ENCODE results near the gene FAU. TPM values are rescaled to one million over a fixed set of nuclear protein-coding genes. Genes with fewer than 3 reads are reported as not detected.

The FAU gene
- total RNA-seq, 2 experiments from 2014 or later = 995 to 1,031 TPM

DNA sequence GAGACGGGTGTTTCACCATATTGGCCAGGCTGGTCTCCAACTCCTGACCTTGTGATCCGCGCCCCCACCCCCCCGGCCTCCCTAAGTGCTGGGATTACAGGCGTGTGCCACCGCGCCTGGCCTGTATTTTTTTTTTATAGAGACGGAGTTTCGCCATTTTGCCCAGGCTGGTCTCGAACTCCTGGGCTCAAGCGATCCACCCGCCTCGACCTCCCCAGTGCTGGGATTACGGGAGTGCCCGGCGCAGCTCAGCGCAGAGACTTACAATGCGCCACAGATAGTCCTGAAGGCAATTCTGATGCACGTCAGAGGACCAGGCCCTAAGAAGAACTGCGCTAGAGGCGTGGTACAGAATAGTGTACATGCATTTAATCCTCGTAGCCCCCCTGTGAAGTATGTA is 26.5 kb downstream of the FAU start:
- Mint-ChIP-seq H3K4me1 (peaks cover 25% of the 10 kb centered on the region), H3K4me3 (peak overlapping the region; percentile 97), H3K27ac (peak overlapping the region; percentile 96), H3K9me3 (no peaks in the 10 kb centered on the region), H3K36me3 (ENCODE audit: low read depth) (peaks cover 11% of the 10 kb centered on the region), H3K27me3 (no peaks in the 10 kb centered on the region)
- ChIA-PET CTCF (interaction anchor here (1.7 to 6.8 kb wide), 2 partner anchors 16 to 26 kb away, joined by 3 to 89 read pairs; partner anchors contain the start of genes FAU, MRPL49 and TM7SF2), POLR2A (interaction anchor here (1.1 to 6.2 kb wide), 10 partner anchors 9 to 181 kb away, joined by 3 to 83 read pairs (median 18); partner anchors contain the start of genes ARL2, CDCA5, FAU and MRPL49)
- DNase-seq = no peak

DNA sequence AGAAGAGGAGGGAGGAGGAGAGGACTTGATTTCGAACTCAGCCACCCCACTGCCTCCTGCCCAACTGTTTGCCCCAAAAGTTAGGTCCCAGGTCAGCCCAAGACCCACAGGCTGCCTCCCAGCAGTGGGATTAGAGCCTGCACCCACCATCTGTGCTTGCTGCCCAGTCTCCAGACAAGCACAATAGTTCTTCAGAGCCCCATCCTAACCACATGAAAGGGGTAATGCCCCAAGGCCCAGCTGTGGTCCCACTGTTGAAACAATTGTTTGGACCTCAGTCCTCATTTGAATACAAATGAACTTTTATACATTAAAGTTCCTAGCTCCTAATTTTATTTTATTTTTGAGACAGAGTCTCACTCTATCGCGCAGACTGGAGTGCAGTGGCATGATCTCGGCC is 31.3 kb downstream of the FAU start:
- POLR2A ChIA-PET = interaction anchor here (0.6 to 1.3 kb wide), 2 partner anchors 21 to 615 kb away, joined by 3 to 4 read pairs; partner anchors contain the start of gene TM7SF2

DNA sequence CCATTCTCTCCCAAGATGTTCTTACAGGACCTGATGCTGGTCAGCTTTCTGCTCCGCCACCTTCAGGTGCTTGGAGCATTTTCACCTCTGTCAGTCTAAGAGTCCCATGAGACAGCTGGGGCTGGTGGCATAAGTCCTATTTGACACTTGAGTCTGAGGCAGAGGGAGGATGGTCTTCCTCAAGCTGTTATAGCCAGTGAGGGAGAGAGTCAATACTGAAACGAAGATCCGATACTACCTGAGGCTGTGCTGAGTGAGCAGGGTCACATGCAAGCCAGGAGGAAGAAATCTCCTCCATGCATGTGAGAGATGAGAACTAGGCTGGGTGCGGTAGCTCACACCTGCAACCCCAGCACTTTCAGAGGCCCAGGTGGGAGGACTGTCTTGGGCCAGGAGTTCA is 32.3 kb downstream of the FAU start:
- DNase-seq = no peak
- ChIA-PET POLR2A (interaction anchor here (2.0 kb wide), 1 partner anchor 9 kb away, joined by 8 read pairs; no protein-coding TSS in a partner anchor), CTCF (no interaction called here)
- H3K4me3 Mint-ChIP-seq = no peak overlapping the region
- no peaks in the 10 kb centered on the region for H3K27me3 Mint-ChIP-seq
- no peaks in the 10 kb centered on the region for H3K9me3 Mint-ChIP-seq
- H3K4me1 Mint-ChIP-seq = peaks cover 13% of the 10 kb centered on the region
- H3K27ac Mint-ChIP-seq = no peak overlapping the region
- peaks cover 26% of the 10 kb centered on the region for H3K36me3 Mint-ChIP-seq (ENCODE audit: low read depth)

More for the DNA sequence above, 31.3 kb downstream of the FAU start:
- Mint-ChIP-seq H3K36me3 (ENCODE audit: low read depth) (peaks cover 22% of the 10 kb centered on the region), H3K27me3 (no peaks in the 10 kb centered on the region), H3K27ac (no peak overlapping the region), H3K4me1 (peaks cover 5% of the 10 kb centered on the region), H3K4me3 (no peak overlapping the region), H3K9me3 (no peaks in the 10 kb centered on the region)
- CTCF ChIA-PET = no interaction called here
- no peak for DNase-seq

DNA sequence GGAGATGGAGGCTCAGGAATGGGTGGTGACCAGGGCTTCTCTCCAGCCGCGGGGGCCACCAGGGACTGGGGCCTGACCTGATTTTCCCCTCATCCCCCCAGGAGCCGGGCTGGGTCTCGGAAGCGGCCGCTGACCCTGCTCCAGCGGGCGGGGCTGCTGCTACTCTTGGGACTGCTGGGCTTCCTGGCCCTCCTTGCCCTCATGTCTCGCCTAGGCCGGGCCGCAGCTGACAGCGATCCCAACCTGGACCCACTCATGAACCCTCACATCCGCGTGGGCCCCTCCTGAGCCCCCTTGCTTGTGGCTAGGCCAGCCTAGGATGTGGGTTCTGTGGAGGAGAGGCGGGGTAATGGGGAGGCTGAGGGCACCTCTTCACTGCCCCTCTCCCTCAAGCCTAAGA is 34.1 kb downstream of the FAU start:
- Mint-ChIP-seq H3K27me3 (no peaks in the 10 kb centered on the region), H3K9me3 (no peaks in the 10 kb centered on the region), H3K4me1 (peaks cover 25% of the 10 kb centered on the region), H3K27ac (no peak overlapping the region), H3K36me3 (ENCODE audit: low read depth) (peaks cover 42% of the 10 kb centered on the region), H3K4me3 (no peak overlapping the region)
- DNase-seq = no peak
- ChIA-PET POLR2A (no interaction called here), CTCF (no interaction called here)

DNA sequence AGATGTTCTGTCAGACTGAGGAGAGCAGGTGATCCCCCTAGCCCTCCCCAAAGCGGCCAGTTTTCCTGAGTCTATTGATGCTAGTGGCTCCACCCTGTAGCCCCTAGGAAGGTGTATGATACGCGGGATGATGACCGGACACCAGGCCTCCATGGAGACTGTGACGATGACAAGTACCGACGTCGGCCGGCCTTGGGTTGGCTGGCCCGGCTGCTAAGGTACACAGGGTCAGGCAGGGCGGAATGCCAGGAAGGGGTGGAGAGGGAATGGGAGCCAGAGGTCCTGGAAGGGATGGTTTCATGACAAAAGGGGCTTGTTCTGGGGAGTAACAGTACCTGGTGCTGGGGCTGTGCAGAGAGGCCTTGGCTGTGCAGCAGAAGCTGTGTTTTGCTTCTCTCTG is 34.7 kb downstream of the FAU start:
- CTCF ChIA-PET = interaction anchor here (1.0 kb wide), 1 partner anchor 35 kb away, joined by 3 read pairs; the partner anchor contains the start of genes FAU and MRPL49
- POLR2A ChIA-PET = interaction anchor here (3.0 kb wide), 1 partner anchor 8 kb away, joined by 31 read pairs; the partner anchor contains the start of gene VPS51
- H3K36me3 Mint-ChIP-seq (ENCODE audit: low read depth) = peaks cover 48% of the 10 kb centered on the region

DNA sequence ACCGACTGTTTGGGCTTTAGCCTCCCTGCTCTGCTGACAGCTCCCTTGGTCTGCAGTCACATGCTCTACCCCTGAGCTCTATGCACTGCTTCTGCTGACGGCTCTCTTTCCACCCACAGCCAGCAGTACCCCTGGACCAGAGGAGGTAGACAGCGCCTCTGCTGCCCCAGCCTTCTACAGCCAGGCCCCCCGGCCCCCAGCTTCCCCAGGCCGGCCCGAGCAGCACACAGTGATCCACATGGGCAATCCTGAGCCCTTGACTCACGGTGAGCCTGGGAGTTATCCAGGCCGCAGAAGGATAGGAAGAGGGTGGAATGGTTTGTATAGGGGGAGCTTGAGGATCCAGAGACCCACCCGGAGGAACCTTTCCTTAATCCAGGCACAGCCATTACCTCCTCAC is 35.1 kb downstream of the FAU start:
- ChIA-PET POLR2A (interaction anchor here (3.0 kb wide), 1 partner anchor 9 kb away, joined by 31 read pairs; the partner anchor contains the start of gene VPS51), CTCF (interaction anchor here (1.0 kb wide), 1 partner anchor 35 kb away, joined by 3 read pairs; the partner anchor contains the start of genes FAU and MRPL49)
- Mint-ChIP-seq H3K27ac (no peak overlapping the region), H3K9me3 (no peaks in the 10 kb centered on the region), H3K27me3 (no peaks in the 10 kb centered on the region), H3K4me3 (no peak overlapping the region), H3K36me3 (ENCODE audit: low read depth) (peaks cover 52% of the 10 kb centered on the region), H3K4me1 (peaks cover 35% of the 10 kb centered on the region)
- no peak for DNase-seq

More for the DNA sequence above, 34.7 kb downstream of the FAU start:
- Mint-ChIP-seq H3K4me3 (no peak overlapping the region), H3K9me3 (no peaks in the 10 kb centered on the region), H3K4me1 (peaks cover 31% of the 10 kb centered on the region), H3K27me3 (no peaks in the 10 kb centered on the region), H3K27ac (no peak overlapping the region)
- DNase-seq = no peak

DNA sequence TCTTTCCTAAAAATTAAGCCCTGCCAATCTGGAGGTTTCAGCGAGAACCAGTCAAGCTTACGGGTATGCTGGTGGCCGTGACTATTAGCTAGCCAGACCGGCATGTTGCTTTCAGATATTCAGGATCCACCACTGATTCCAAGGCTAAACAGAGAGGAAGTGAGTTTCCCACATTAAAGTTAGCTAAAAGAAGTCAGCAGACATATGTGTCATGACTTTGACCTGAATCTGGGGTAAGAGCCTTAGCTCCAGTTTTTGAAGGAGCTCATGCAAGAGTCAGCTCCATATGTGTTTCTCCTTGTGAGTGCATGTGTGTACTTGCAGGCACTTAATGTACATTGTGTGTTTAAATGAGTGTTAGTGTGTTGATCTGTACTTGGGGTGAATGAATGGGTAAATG is 36.5 kb downstream of the FAU start:
- peaks cover 63% of the 10 kb centered on the region for H3K36me3 Mint-ChIP-seq (ENCODE audit: low read depth)

DNA sequence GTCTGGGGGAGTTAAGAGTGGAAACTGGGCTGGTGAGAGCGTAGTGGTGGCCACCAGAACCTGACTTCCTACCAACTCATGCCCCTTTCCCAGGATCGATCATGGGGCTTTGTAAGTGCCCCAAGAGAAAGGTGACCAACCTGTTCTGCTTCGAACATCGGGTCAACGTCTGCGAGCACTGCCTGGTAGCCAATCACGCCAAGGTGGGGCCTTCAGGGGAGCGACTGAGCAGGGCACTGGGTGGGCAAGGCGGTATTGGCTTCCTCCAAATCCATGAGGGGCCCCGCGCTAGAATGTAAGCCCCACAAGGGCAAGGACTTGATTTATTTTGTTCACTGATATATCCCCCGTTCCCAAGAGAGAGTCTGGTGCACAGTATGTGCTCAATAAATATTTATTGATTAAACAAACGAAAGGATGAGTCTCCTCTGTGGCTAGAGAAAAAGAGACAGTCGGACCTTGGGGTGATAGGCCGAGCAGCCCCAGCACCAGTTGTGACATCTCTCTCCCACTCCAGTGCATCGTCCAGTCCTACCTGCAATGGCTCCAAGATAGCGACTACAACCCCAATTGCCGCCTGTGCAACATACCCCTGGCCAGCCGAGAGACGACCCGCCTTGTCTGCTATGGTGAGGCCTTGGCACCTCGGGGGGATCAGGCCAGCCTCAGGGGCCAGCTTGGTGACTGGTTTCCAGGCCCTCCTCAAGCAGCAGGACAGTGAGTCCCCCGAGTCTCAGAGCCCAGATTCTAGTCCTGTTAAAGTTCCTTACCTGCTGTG is 37.1 kb downstream of the FAU start:
- Mint-ChIP-seq H3K4me3 (peak overlapping the region; percentile 91), H3K27ac (peak overlapping the region; percentile 88), H3K36me3 (ENCODE audit: low read depth) (peaks cover 65% of the 10 kb centered on the region), H3K9me3 (no peaks in the 10 kb centered on the region), H3K27me3 (no peaks in the 10 kb centered on the region), H3K4me1 (peaks cover 54% of the 10 kb centered on the region)
- ChIA-PET CTCF (no interaction called here), POLR2A (interaction anchor here (0.9 to 3.0 kb wide), 3 partner anchors 11 to 71 kb away, joined by 4 to 31 read pairs (median 7); partner anchors contain the start of genes ARL2, FAU, MRPL49 and VPS51)
- no peak for DNase-seq

More for the DNA sequence above, 36.5 kb downstream of the FAU start:
- peak overlapping the region; percentile 88 for H3K27ac Mint-ChIP-seq
- no peaks in the 10 kb centered on the region for H3K27me3 Mint-ChIP-seq
- POLR2A ChIA-PET = interaction anchor here (0.9 to 3.0 kb wide), 3 partner anchors 10 to 71 kb away, joined by 4 to 31 read pairs (median 7); partner anchors contain the start of genes ARL2, FAU, MRPL49 and VPS51
- DNase-seq = no peak
- CTCF ChIA-PET = no interaction called here
- H3K9me3 Mint-ChIP-seq = no peaks in the 10 kb centered on the region
- H3K4me3 Mint-ChIP-seq = peak overlapping the region; percentile 91
- peaks cover 48% of the 10 kb centered on the region for H3K4me1 Mint-ChIP-seq

DNA sequence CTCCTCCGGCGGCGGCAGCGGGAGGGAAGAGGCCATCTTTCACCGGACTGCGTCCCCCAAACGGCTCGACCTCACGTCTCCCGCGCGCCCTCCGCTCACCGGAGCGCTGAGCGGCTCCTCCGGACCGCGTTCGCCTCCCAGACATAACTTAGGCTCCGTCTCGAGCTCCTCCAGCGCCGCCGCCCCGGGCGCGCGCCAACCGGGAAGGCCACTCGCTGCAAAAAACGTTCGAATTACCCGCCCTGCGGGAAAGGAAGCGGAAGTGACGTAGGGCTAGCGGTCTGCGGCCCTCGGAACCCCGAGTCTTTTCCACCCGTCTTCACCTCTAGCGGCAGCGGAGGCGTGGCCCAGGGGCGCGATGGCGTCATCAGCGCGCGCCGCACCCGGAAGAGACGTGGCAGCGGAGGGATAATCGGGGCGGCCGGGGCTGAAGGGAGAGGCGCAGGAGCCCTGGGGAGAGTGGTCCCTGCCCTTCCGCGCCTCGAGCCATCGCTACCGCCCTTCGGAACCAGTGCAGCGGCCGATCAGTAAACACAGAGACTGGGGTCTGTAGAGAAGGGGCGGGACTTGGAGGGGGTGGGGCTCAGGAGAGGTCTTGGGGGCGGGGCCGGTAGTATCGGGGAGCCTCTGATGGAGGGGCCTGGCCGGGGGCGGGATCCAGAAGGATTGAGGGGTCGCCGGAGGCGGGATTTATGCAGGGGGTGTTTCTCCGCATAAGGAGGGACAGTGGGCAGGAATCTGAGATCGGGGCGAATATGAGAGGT is 37.9 kb downstream of the FAU start, which contains the start of the genes CDCA5 and ZFPL1:
TSS of gene CDCA5 (minus strand) at position 207 of the 764 bp plus-strand sequence. CDS start at position 145, 62 bp downstream.
TSS of gene ZFPL1 (plus strand) at position 389 of the 764 bp plus-strand sequence. CDS start 477 bp downstream, outside the sequence.
- H3K4me3 Mint-ChIP-seq = peak within 1 kb of the TSS; percentile 91
- peak within 1 kb of the TSS; percentile 88 for H3K27ac Mint-ChIP-seq
- peak; percentile 96 for DNase-seq
- H3K9me3 Mint-ChIP-seq = no peaks in the 10 kb centered on the region
- H3K36me3 Mint-ChIP-seq (ENCODE audit: low read depth) = peaks cover 68% of the 10 kb centered on the region
- no peaks in the 10 kb centered on the region for H3K27me3 Mint-ChIP-seq
- H3K4me1 Mint-ChIP-seq = peaks cover 62% of the 10 kb centered on the region
- ChIA-PET CTCF (interaction anchor here (0.6 to 2.9 kb wide), 9 partner anchors 9 to 497 kb away, joined by 3 to 16 read pairs (median 4); partner anchors contain the start of genes ARL2, FAU, MRPL49 and SAC3D1), POLR2A (interaction anchor here (0.9 to 2.4 kb wide), 25 partner anchors 12 to 415 kb away, joined by 3 to 45 read pairs (median 4); partner anchors contain the start of genes ARL2, DPF2, FAU and MALAT1)

DNA sequence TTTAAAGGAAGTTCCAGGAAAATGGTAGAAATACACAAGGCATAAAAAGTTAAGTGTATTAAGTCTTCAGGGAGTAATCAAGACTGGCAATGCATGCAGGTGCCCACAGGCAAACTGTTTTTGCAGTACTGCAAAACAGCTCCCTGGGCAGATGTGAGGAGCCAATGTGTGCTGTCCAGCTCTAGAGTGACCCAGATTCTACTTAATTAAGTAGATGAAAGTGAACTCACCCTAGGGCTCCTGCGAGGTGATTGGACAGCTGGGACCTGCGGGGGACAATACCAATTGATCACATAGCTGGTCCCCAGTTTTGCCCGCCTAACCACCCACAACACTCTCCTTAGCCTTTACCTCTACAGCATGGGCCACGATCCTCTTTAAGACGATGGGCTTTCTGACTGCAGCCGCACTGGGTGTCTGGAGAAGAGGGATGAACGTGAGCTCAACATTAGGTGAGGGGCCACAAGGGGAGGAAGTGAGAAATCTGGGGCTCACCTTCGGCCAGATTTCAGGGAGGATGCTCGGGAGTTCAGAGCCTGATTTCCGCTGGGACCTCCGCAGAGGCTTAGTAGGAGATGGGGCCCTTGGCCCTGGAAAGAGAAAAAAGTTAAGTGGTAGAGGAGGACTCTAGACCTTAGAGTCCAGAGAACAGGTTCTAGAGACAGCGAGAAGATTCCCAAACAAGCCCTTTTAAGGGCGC is 38.6 kb downstream of the FAU start:
- Mint-ChIP-seq H3K27me3 (no peaks in the 10 kb centered on the region), H3K4me1 (peaks cover 69% of the 10 kb centered on the region), H3K9me3 (no peaks in the 10 kb centered on the region), H3K4me3 (peak overlapping the region; percentile 91), H3K36me3 (ENCODE audit: low read depth) (peaks cover 75% of the 10 kb centered on the region), H3K27ac (peak overlapping the region; percentile 88)
- POLR2A ChIA-PET = interaction anchor here (0.7 to 2.4 kb wide), 33 partner anchors 11 to 416 kb away, joined by 3 to 45 read pairs (median 4); partner anchors contain the start of genes ARL2, DPF2, EHD1 and FAU
- peak; percentile 24 for DNase-seq
- CTCF ChIA-PET = interaction anchor here (0.8 to 2.9 kb wide), 10 partner anchors 8 to 235 kb away, joined by 4 to 16 read pairs (median 4); partner anchors contain the start of genes ARL2, FAU, MRPL49 and SAC3D1

DNA sequence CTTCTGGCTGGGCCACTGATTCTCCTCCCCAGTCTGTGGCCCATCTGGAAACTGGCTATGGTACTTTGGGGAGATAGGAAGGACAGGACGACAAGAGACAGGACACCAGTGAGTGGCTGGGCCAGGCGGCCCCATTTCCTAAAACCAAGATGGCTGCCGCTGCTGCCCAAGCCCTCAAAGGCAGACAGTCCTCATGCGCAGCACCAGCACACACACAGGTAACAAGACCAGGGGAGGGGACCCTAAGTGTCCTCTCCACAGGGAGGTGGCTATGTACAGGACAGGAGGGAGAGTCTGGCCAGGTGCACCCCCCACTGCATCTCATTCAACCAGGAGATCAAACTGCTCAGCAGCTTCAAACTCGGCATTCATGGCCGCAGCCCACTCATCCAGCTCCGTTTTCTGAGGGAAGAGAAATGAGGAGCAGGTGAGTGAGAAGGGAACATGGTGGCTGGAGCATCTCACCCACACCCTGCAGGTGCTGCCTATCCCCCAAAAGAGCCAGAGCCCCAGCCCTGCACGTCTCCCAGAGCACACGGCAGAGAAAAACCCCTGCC is 43.1 kb downstream of the FAU start:
- H3K27ac Mint-ChIP-seq = peak overlapping the region; percentile 74
- POLR2A ChIA-PET = interaction anchor here (0.5 to 1.5 kb wide), 4 partner anchors 38 to 186 kb away, joined by 3 to 4 read pairs (median 3); partner anchors contain the start of gene SAC3D1
- peak overlapping the region; percentile 4 for H3K4me3 Mint-ChIP-seq

More for the DNA sequence above, 43.1 kb downstream of the FAU start:
- Mint-ChIP-seq H3K27me3 (no peaks in the 10 kb centered on the region), H3K4me1 (peaks cover 68% of the 10 kb centered on the region), H3K9me3 (no peaks in the 10 kb centered on the region), H3K36me3 (ENCODE audit: low read depth) (peaks cover 80% of the 10 kb centered on the region)
- CTCF ChIA-PET = interaction anchor here (1.9 to 2.8 kb wide), 2 partner anchors 38 to 67 kb away, joined by 6 to 13 read pairs; partner anchors contain the start of gene SAC3D1
- DNase-seq = no peak
